Activated CD8-positive, alpha-beta T cell treated with anti-CD3 and anti-CD28 coated beads, Interleukin-2, amount 10 ng/mL, durations not matched to agents 7 days and 5 days (primary cell): ENCODE results near the gene C1QTNF8. TPM values are rescaled to one million over a fixed set of nuclear protein-coding genes. Genes with fewer than 3 reads are reported as not detected.

Experiments used
- ATAC-seq: fragments of 150-1000 bp; cut with Tn5 transposase; one replicate; pipeline ENCODE4 v1.10.0; 2021; ENCODE audit warnings: moderate library complexity
- CTCF ChIA-PET: fragments of 350-600 bp; sonication (Branson Sonifier 250); formaldehyde crosslinking; loops from one replicate; lab custom pipeline; 2021; ENCODE audit warnings: antibody characterized with exemption; lab: Charles Lee
- POLR2A ChIA-PET: fragments of 350-600 bp; sonication (Branson Sonifier 250); formaldehyde crosslinking; loops from one replicate; lab custom pipeline; 2021; ENCODE audit warnings: antibody characterized with exemption; lab: Charles Lee
- DNase-seq: peaks from one replicate; pipeline ENCODE4 v3.0.0-alpha.2; 2020
- H3K27ac Mint-ChIP-seq: one replicate; pipeline ENCODE4 v1.8.0; 2021; ENCODE audit warnings: mild to moderate bottlenecking, mixed read lengths
- H3K27me3 Mint-ChIP-seq: one replicate; pipeline ENCODE4 v1.8.0; 2021; ENCODE audit warnings: low read depth, mixed read lengths
- H3K36me3 Mint-ChIP-seq: one replicate; pipeline ENCODE4 v1.8.0; 2021; ENCODE audit warnings: low read depth, mixed read lengths
- H3K4me1 Mint-ChIP-seq: one replicate; pipeline ENCODE4 v1.8.0; 2021; ENCODE audit warnings: low read depth, mixed read lengths
- H3K4me3 Mint-ChIP-seq: one replicate; pipeline ENCODE4 v1.8.0; 2021; ENCODE audit warnings: mild to moderate bottlenecking, mixed read lengths
- H3K9me3 Mint-ChIP-seq: one replicate; pipeline ENCODE4 v1.8.0; 2022; ENCODE audit warnings: mixed read lengths; ENCODE audit not compliant: insufficient read depth
- total RNA-seq, 2 experiments: library from RNA; stranded (reverse); gene quantifications; one replicate each; pipeline ENCODE4 v1.2.3, GENCODE V29; 2021

Gene C1QTNF8
- total RNA-seq, 2 experiments from 2014 or later: not detected

DNA sequence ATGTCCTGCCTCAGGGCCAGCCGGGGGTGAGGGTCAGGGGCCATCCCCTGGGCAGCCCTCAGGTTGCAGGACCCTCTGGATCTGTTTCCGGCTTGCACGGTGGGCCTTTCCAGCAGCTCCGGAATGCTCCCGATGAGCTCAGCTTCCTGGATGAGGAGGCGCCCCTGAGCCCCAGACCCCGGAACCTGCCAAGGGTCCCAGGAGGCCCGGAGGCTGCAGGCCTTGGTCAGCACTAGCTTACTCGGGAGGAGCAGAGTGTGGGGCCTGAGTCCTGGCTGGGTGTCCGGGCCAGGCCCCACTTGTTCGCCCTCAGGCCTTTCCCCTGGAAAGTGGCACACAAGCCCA lies 7.6 kb upstream of the C1QTNF8 start:
- Mint-ChIP-seq H3K36me3 (no peaks in the 10 kb centered on the region), H3K27me3 (no peaks in the 10 kb centered on the region), H3K4me3 (no peak overlapping the region), H3K4me1 (no peaks in the 10 kb centered on the region), H3K9me3 (no peaks in the 10 kb centered on the region), H3K27ac (no peak overlapping the region)
- DNase-seq (no peak), ATAC-seq (no peak)
- ChIA-PET POLR2A (no interaction called here), CTCF (interaction anchor here (1.4 kb wide), 1 partner anchor 44 kb away, joined by 5 read pairs; no protein-coding TSS in a partner anchor)

DNA sequence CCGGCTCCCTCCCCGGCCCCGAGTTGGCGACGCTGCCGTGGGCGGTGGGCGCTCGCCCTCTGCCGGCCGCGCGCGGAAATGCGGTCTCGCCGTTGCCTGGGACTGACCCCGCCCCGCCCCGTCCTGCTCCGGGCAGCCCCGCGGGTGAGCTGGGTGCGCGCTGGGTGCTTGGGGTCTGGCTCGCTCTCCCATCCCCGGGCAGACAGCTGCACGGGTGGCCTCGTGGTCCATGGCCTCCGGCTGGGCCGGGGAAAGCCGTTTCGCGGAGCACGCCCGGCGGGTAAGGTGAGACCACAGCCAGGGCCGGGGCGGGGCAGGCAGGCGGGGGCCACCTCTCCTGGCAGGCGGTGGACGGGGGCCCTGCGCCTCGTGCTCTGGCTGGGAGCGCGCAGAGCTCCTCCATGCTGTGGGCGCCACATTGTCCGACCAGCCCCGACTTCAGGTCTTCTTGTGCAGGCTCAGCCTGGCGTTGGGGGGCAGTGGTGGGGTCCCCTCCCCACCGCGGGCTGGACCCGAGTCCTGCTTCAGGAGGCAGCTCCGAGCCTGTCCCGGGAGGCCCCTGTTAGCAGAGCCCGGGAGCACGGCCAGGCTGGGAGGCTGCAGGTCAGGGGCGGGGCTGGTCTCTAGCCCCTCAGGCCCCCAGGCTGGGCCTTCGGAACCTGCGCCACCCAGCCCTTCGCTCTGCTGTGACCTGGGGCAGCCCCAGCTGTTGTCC lies 7.0 kb upstream of the C1QTNF8 start:
- ATAC-seq: peak; percentile 79
- no peaks in the 10 kb centered on the region for H3K4me1 Mint-ChIP-seq
- ChIA-PET POLR2A (no interaction called here), CTCF (interaction anchor here (1.4 kb wide), 1 partner anchor 43 kb away, joined by 5 read pairs; no protein-coding TSS in a partner anchor)
- DNase-seq: peak; percentile 72
- H3K27ac Mint-ChIP-seq: no peak overlapping the region
- no peaks in the 10 kb centered on the region for H3K27me3 Mint-ChIP-seq
- no peaks in the 10 kb centered on the region for H3K9me3 Mint-ChIP-seq
- no peaks in the 10 kb centered on the region for H3K36me3 Mint-ChIP-seq
- H3K4me3 Mint-ChIP-seq: no peak overlapping the region

DNA sequence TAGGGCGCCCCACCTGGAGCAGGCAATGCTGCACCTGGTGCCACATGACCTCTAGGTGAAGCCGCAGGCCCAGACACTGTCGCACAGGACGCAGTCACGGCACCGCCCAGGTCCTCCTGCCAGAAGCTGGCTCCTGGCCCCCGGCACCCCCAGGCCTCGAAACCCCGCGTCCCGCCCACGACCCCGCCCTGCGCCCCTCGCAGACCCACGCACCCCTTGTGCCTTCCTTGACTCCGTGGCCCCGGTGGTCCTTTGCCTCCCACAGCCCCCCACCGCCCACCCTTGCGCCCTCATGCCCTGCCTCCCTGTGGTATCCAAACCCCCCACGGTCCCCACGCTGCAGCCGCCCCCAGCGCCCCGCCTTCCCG lies 6.3 kb upstream of the C1QTNF8 start:
- H3K4me3 Mint-ChIP-seq: no peak overlapping the region
- no peaks in the 10 kb centered on the region for H3K27me3 Mint-ChIP-seq
- DNase-seq (no peak), ATAC-seq (no peak)
- ChIA-PET POLR2A (no interaction called here), CTCF (no interaction called here)
- H3K4me1 Mint-ChIP-seq: no peaks in the 10 kb centered on the region
- no peaks in the 10 kb centered on the region for H3K36me3 Mint-ChIP-seq
- no peaks in the 10 kb centered on the region for H3K9me3 Mint-ChIP-seq
- no peak overlapping the region for H3K27ac Mint-ChIP-seq

DNA sequence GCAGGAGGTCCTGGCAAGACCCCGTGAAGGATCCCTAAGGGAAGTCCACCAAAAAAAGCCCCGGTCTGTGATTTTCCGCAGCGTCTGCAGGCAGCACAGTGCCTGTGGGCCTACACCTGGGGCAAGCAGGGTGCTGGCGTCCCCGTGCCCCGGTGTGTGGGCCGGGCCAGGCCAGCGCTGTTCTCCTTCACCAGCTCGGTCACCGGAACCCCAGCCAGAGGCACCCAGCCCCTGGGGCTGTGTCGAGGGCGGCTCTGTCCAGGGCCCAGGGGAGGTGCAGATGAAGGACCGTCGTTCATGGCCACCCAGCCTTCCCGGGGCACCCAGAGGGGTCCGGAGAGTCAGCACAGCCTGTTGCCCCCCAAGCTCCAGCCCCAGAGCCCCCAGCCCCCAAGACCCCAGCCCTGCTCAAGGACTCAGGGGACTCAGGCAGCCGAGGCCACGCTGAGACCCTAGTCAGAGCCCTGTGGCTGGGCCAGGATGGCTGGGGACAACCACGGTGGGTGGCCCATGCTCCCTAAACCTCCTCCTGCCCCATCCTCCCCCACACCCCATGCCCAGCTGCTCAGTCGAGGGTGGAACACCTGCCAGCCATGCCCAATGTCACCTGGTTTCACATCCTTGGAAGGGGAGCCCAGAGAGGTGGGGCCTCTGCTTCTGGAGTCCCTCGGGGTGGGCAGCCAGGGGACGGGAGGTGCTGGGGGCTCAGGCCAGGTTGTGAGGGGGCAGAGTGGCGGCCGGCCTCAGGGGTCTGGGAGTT lies 5.7 kb upstream of the C1QTNF8 start:
- no peak for ATAC-seq
- ChIA-PET CTCF (no interaction called here), POLR2A (no interaction called here)
- no peaks in the 10 kb centered on the region for H3K9me3 Mint-ChIP-seq
- H3K27ac Mint-ChIP-seq: no peak overlapping the region
- no peak overlapping the region for H3K4me3 Mint-ChIP-seq
- no peak for DNase-seq
- H3K27me3 Mint-ChIP-seq: no peaks in the 10 kb centered on the region
- H3K36me3 Mint-ChIP-seq: no peaks in the 10 kb centered on the region
- H3K4me1 Mint-ChIP-seq: no peaks in the 10 kb centered on the region

DNA sequence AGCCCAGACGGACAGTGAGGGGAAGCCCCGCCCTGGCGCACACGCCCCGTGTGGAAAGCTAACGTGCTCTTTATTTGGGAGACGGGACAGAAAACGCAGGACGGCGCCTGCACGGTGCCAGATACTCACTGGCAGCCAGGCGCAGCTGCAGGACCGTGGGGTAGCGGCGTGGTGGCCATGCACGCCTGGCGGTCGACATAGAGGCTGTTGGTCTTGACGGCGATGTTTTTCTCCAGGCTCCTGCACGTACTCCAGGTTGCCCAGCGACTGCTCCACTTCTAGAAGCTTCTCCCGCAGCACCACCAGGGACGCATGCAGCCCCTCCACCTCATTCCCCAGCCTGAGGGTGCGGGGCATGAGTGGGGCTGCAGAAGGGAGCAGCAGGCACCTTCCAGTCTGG lies 5.1 kb upstream of the C1QTNF8 start:
- H3K36me3 Mint-ChIP-seq: no peaks in the 10 kb centered on the region
- ATAC-seq: no peak
- no peaks in the 10 kb centered on the region for H3K4me1 Mint-ChIP-seq
- no peak for DNase-seq
- H3K27me3 Mint-ChIP-seq: no peaks in the 10 kb centered on the region
- H3K9me3 Mint-ChIP-seq: no peaks in the 10 kb centered on the region
- H3K27ac Mint-ChIP-seq: no peak overlapping the region
- POLR2A ChIA-PET: no interaction called here
- H3K4me3 Mint-ChIP-seq: no peak overlapping the region
- CTCF ChIA-PET: no interaction called here

DNA sequence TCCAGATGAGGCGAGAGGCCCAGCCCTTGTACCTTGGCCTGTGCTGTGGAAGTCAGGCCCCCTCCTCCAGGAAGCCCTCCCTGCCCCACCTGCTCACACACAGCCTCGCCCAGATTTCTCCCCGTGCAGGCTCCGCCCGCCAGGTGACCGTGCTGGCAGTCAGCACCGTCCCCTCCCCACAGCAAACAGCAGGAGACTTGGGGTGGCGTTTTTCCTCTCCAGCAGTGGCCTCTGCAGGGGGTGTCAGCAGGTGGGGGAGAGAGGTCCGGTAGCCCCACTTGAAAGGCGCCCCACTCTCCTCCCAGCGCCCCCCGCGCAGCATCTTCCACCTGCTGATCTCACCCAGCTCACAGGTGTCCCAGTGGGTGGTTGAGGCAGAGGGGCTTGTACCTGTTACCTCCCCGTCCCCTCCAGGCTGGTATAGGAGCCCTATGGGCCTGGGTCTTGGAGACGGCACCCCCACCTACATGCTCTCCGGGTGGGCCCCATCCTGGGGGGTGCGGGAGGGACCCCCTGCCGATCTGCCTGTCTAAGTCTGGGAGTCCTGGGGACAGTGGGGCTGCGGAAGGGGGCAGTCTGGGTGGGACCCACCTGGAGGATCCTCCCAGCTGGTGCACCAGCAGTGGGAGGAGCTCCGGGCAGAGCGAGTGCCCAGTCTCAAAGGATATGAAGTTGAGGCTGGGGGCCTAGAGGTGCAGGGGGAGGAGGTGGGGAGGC lies 4.2 kb upstream of the C1QTNF8 start:
- H3K27ac Mint-ChIP-seq: no peak overlapping the region

DNA sequence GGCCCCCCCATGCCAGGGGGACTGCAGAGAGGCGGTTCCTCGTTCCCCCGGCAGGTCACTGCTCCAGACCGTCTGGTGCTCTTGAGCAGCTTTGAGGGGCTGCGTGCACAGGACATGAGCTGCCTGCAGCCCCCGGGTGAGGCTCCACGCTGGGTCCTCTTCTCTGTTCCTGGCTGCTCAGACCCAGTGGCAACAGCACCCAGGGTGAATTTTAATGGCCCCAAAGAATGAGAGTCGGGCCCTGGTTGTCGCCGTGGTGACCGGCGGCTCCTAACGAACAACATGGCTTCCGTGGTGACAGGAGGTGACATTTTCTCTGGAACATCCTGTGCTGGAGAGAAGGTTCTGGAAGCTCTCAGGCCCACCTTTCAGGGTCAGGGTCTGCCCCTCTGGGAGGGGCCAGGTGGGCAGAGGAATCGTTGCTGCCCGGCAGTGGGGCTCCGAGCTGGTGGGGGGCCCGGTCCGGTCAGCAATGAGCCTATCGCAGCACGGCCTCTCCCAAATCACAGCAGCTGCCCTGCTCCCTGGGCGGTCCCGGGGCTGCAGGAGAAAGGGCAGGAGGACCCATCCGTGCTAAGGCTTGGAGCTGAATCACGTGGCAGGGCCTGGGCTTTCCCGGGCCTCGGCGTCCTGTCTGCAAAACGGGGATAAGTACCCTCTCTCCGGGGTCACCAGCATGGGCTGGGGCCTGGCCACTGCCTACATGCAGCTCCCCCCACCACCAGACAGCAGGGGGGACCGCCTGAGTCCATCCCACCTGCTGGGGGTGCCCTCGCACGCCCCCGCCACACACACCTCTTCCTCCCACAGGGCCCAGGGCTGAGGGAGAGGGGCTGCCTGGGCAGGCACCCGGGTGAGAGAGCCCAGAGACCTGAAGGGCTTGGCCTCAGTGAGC lies 3.4 kb upstream of the C1QTNF8 start:
- CTCF ChIA-PET: no interaction called here
- no peak for DNase-seq
- H3K4me3 Mint-ChIP-seq: no peak overlapping the region
- H3K27me3 Mint-ChIP-seq: no peaks in the 10 kb centered on the region
- POLR2A ChIA-PET: no interaction called here
- no peaks in the 10 kb centered on the region for H3K9me3 Mint-ChIP-seq
- no peaks in the 10 kb centered on the region for H3K4me1 Mint-ChIP-seq
- ATAC-seq: no peak
- H3K27ac Mint-ChIP-seq: no peak overlapping the region
- no peaks in the 10 kb centered on the region for H3K36me3 Mint-ChIP-seq

More for the DNA sequence above, 4.2 kb upstream of the C1QTNF8 start:
- no peak for ATAC-seq
- no peaks in the 10 kb centered on the region for H3K27me3 Mint-ChIP-seq
- ChIA-PET CTCF (no interaction called here), POLR2A (no interaction called here)
- DNase-seq: no peak
- H3K36me3 Mint-ChIP-seq: no peaks in the 10 kb centered on the region
- H3K4me3 Mint-ChIP-seq: no peak overlapping the region
- H3K4me1 Mint-ChIP-seq: no peaks in the 10 kb centered on the region
- H3K9me3 Mint-ChIP-seq: no peaks in the 10 kb centered on the region

DNA sequence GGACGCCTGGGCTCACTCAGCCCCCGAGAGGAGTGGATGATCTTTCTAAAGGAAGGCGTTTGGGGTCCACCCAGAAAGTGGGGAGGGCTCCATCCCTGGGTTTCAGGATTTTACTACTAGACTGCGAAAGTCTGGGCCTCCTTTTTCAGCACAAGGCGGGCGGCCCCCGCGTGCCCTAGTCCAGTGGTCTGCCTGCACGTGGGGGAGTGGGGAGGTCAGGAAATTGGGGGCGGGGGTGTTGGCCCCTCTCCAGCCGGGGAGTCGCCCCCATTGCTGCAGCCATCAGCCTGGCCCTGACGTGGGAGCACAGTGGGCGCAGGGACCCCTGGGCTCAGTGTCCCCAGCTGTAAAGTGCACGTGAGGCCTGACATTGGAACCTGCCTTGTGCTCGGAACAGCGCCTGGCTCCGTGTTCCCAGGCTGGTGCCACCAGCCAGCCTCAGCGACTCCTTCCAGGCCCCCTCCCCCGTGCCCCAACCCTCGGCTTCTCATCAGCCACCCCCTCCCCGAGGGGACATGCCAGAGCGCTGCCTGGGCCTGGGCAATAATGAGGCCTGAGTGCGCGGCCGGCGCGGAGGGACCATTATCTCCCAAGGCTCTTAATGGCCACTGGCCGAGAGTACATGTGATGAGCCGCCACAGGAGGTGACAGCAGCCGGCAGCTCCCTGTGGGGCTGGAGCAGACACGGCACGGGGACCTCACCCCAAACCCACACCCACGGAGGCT lies 2.4 kb upstream of the C1QTNF8 start:
- Mint-ChIP-seq H3K36me3 (peaks cover under 1% of the 10 kb centered on the region), H3K9me3 (no peaks in the 10 kb centered on the region), H3K27me3 (no peaks in the 10 kb centered on the region), H3K27ac (no peak overlapping the region), H3K4me1 (no peaks in the 10 kb centered on the region), H3K4me3 (no peak overlapping the region)
- CTCF ChIA-PET: no interaction called here
- DNase-seq (no peak), ATAC-seq (no peak)
- POLR2A ChIA-PET: interaction anchor here (0.5 kb wide), 1 partner anchor 1323 kb away, joined by 3 read pairs; no protein-coding TSS in a partner anchor

DNA sequence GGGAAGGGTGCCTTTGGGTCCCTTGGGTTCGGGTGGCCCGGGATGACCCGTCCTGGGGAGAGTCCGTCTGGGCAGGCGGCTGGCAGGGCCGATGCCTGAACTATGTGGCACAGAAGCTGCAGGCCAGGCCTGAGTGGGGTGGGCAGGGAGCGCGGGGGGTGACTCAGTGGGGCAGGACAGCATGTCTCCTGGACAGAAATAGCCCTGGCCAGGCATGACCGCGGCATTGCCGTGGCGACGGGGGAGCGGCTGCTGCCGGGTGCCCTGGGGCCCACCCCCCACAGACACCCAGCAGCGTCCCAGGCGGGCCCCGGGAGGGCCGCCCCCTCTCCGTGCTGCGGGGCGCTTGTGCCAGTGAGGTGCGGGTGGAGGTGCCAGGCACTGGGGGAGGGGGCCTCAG lies 1.8 kb upstream of the C1QTNF8 start:
- no peaks in the 10 kb centered on the region for H3K4me1 Mint-ChIP-seq
- no peaks in the 10 kb centered on the region for H3K27me3 Mint-ChIP-seq
- ATAC-seq (no peak), DNase-seq (no peak)
- H3K36me3 Mint-ChIP-seq: peaks cover 2% of the 10 kb centered on the region
- H3K4me3 Mint-ChIP-seq: no peak overlapping the region
- no peaks in the 10 kb centered on the region for H3K9me3 Mint-ChIP-seq
- POLR2A ChIA-PET: no interaction called here
- no peak overlapping the region for H3K27ac Mint-ChIP-seq
- CTCF ChIA-PET: no interaction called here

DNA sequence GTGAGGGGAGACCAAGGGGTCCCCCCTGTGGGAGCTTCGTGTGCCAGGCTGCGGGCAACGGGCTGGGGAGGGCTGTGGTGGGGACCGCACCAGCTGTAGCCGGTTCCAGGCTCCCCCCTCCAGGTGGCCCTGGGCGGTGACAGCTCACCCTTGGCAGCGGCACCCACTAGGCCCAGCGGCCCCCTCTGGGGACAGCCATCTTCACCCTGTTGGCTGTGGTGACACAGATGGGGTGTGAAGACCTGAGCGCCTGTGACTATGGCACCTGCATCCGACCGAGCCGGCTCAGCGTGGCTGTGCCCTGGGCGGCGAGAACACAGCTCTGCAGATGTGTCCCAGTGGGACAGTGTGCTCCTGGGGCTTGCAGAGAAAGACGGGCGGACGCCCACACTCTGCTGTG lies 1.1 kb upstream of the C1QTNF8 start:
- ATAC-seq: no peak
- Mint-ChIP-seq H3K36me3 (peaks cover 3% of the 10 kb centered on the region), H3K9me3 (no peaks in the 10 kb centered on the region), H3K4me1 (no peaks in the 10 kb centered on the region), H3K4me3 (no peak overlapping the region), H3K27ac (no peak overlapping the region), H3K27me3 (no peaks in the 10 kb centered on the region)
- no peak for DNase-seq
- ChIA-PET POLR2A (no interaction called here), CTCF (no interaction called here)
